GM19467 (cell line): ENCODE results near the gene CHTOP.
"Not testable (repeated sequence)": the region's sequence is repeated elsewhere in the genome, so short reads cannot be mapped to it uniquely, and the experiment has no call there.

Experiments
- ATAC-seq: cut with Tn5 transposase; IDR thresholded peaks from one replicate; pipeline ENCODE4 v1.9.1; 2021; ENCODE audit warnings: mild to moderate bottlenecking, moderate library complexity; ENCODE audit not compliant: unreplicated experiment

CHTOP gene

GRCh38 chr1:153659175-153659534, 25.3 kb downstream of the CHTOP start:
- ATAC-seq: no peak

- no peak for ATAC-seq
Measured at GRCh38 chr1:153659656-153660055, 25.8 kb downstream of the CHTOP start.

GRCh38 chr1:153661111-153661708, 27.3 kb downstream of the CHTOP start:
- ATAC-seq: no peak

GRCh38 chr1:153662269-153662668, 28.4 kb downstream of the CHTOP start:
- ATAC-seq: no peak

- no peak for ATAC-seq
Measured at GRCh38 chr1:153663211-153663610, 29.3 kb downstream of the CHTOP start.

GRCh38 chr1:153667439-153667838, 33.6 kb downstream of the CHTOP start:
- no peak for ATAC-seq

GRCh38 chr1:153668672-153669071, 34.8 kb downstream of the CHTOP start:
- ATAC-seq: not testable (repeated sequence)

GRCh38 chr1:153669606-153670005, 35.7 kb downstream of the CHTOP start:
- no peak for ATAC-seq

- no peak for ATAC-seq
Measured at GRCh38 chr1:153670257-153670858, 36.5 kb downstream of the CHTOP start.

GRCh38 chr1:153670859-153671627, 37.2 kb downstream of the CHTOP start, which contains the start of gene ILF2:
ILF2 (minus strand) TSS chr1:153670993; CDS start chr1:153670922, 71 bp downstream.
- peak; percentile 96 for ATAC-seq

GRCh38 chr1:153671628-153672353, 37.9 kb downstream of the CHTOP start:
- peak; percentile 5 for ATAC-seq

GRCh38 chr1:153673511-153673910, 39.6 kb downstream of the CHTOP start:
- ATAC-seq: no peak

GRCh38 chr1:153677718-153678518, 44.1 kb downstream of the CHTOP start:
- ATAC-seq: no peak

- no peak for ATAC-seq
Measured at GRCh38 chr1:153678519-153679336, 44.9 kb downstream of the CHTOP start, which contains the start of gene NPR1. NPR1 (plus strand) TSS chr1:153678688; CDS start chr1:153679109, 421 bp downstream.

- ATAC-seq: no peak
Measured at GRCh38 chr1:153679337-153680119, 45.7 kb downstream of the CHTOP start.

- no peak for ATAC-seq
Measured at GRCh38 chr1:153680120-153680403, 46.2 kb downstream of the CHTOP start.

- ATAC-seq: no peak
Measured at GRCh38 chr1:153682730-153683129, 48.9 kb downstream of the CHTOP start.

GRCh38 chr1:153683854-153684253, 50.0 kb downstream of the CHTOP start:
- no peak for ATAC-seq

- no peak for ATAC-seq
Measured at GRCh38 chr1:153684892-153685291, 51.0 kb downstream of the CHTOP start.
